ENCODE measurements around the gene AGBL4.
A peak's percentile ranks its signal among the peaks of the same experiment; 100 is the strongest.

The AGBL4 gene

DNA sequence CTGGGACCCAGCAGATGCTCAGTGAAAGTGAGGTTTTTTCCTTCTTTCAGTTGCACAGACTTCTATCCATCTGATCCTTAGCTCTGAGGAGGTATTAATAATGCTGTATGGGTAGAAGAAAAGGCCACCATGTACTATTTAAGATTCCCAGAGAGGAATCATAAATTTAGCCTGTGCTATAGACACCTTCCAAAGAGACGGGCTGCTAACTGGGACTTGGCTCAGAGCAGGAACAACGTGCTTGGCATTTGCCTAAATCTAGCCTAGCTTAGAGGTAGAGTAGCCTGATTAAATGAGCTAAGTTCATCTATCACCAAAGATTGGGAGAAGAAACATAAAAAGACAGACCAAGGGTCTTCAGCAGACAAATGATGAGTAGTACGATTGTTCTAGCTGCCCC, 1070.1 kb downstream of the AGBL4 start:
- no peak for ATAC-seq
- TF ChIP-seq ZFP30 (CRISPR knock-in tag; IDR thresholded peaks at IDR 0.05), result no peak
- TF ChIP-seq TCF4 (CRISPR knock-in tag; IDR thresholded peaks at IDR 0.05; ENCODE audit: borderline replicate concordance), result no peak
- TF ChIP-seq ISL1 (CRISPR knock-in tag; IDR thresholded peaks at IDR 0.05), result no peak
- no peak for TF ChIP-seq SNAI2 (CRISPR knock-in tag; IDR thresholded peaks at IDR 0.05)
- TF ChIP-seq TOX (CRISPR knock-in tag; IDR thresholded peaks at IDR 0.05; ENCODE audit: borderline replicate concordance), result no peak
- TF ChIP-seq, protein P1, sequence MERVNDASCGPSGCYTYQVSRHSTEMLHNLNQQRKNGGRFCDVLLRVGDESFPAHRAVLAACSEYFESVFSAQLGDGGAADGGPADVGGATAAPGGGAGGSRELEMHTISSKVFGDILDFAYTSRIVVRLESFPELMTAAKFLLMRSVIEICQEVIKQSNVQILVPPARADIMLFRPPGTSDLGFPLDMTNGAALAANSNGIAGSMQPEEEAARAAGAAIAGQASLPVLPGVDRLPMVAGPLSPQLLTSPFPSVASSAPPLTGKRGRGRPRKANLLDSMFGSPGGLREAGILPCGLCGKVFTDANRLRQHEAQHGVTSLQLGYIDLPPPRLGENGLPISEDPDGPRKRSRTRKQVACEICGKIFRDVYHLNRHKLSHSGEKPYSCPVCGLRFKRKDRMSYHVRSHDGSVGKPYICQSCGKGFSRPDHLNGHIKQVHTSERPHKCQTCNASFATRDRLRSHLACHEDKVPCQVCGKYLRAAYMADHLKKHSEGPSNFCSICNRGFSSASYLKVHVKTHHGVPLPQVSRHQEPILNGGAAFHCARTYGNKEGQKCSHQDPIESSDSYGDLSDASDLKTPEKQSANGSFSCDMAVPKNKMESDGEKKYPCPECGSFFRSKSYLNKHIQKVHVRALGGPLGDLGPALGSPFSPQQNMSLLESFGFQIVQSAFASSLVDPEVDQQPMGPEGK (CRISPR knock-in tag; IDR thresholded peaks at IDR 0.05; ENCODE audit: borderline replicate concordance), result no peak
- no peak for TF ChIP-seq ZNF70 (CRISPR knock-in tag; IDR thresholded peaks at IDR 0.05)
- TF ChIP-seq, protein P2, sequence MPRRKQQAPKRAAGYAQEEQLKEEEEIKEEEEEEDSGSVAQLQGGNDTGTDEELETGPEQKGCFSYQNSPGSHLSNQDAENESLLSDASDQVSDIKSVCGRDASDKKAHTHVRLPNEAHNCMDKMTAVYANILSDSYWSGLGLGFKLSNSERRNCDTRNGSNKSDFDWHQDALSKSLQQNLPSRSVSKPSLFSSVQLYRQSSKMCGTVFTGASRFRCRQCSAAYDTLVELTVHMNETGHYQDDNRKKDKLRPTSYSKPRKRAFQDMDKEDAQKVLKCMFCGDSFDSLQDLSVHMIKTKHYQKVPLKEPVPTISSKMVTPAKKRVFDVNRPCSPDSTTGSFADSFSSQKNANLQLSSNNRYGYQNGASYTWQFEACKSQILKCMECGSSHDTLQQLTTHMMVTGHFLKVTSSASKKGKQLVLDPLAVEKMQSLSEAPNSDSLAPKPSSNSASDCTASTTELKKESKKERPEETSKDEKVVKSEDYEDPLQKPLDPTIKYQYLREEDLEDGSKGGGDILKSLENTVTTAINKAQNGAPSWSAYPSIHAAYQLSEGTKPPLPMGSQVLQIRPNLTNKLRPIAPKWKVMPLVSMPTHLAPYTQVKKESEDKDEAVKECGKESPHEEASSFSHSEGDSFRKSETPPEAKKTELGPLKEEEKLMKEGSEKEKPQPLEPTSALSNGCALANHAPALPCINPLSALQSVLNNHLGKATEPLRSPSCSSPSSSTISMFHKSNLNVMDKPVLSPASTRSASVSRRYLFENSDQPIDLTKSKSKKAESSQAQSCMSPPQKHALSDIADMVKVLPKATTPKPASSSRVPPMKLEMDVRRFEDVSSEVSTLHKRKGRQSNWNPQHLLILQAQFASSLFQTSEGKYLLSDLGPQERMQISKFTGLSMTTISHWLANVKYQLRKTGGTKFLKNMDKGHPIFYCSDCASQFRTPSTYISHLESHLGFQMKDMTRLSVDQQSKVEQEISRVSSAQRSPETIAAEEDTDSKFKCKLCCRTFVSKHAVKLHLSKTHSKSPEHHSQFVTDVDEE (CRISPR knock-in tag; IDR thresholded peaks at IDR 0.05), result no peak
- TF ChIP-seq ZC3H10 (CRISPR knock-in tag; IDR thresholded peaks at IDR 0.05), result no peak
- no peak for TF ChIP-seq ARNTL (CRISPR knock-in tag; IDR thresholded peaks at IDR 0.05; ENCODE audit: borderline replicate concordance, low read depth)

DNA sequence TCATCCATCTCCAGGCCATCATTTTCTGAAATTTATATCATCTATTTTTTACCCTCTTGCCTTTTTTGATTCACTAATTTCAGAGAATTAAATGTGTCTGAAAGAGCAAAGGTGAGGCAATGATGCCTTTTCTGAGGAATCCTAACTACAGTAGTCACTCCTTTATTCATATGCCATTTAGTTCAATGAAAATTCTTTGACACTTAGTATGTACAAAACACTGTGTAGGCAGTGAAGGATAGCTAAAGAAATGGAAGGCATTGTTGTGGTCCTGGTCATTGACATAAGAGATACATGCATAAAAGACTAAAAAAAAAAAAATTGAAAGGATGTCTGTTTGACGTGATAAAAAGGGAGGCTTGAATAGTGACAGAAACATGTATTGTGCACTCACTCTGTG, 1075.2 kb downstream of the AGBL4 start:
- ATAC-seq, result peak; percentile 46

More for the DNA sequence above, 1075.2 kb downstream of the AGBL4 start:
- TF ChIP-seq, protein P3, sequence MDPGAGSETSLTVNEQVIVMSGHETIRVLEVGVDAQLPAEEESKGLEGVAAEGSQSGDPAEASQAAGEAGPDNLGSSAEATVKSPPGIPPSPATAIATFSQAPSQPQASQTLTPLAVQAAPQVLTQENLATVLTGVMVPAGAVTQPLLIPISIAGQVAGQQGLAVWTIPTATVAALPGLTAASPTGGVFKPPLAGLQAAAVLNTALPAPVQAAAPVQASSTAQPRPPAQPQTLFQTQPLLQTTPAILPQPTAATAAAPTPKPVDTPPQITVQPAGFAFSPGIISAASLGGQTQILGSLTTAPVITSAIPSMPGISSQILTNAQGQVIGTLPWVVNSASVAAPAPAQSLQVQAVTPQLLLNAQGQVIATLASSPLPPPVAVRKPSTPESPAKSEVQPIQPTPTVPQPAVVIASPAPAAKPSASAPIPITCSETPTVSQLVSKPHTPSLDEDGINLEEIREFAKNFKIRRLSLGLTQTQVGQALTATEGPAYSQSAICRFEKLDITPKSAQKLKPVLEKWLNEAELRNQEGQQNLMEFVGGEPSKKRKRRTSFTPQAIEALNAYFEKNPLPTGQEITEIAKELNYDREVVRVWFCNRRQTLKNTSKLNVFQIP (CRISPR knock-in tag; IDR thresholded peaks at IDR 0.05; ENCODE audit: borderline replicate concordance, low read depth), result no peak
- TF ChIP-seq ZNF565 (CRISPR knock-in tag; conservative IDR thresholded peaks at IDR 0.05; ENCODE audit: low read depth) (no peak), ESRRG (CRISPR knock-in tag; IDR thresholded peaks at IDR 0.05) (no peak), ZC3H10 (CRISPR knock-in tag; IDR thresholded peaks at IDR 0.05) (no peak), PPARA (CRISPR knock-in tag; IDR thresholded peaks at IDR 0.05; ENCODE audit: borderline replicate concordance) (no peak), ZNF8 (CRISPR knock-in tag; IDR thresholded peaks at IDR 0.05) (no peak), ZNF70 (CRISPR knock-in tag; IDR thresholded peaks at IDR 0.05) (no peak), CSDC2 (CRISPR knock-in tag; IDR thresholded peaks at IDR 0.05) (no peak), RARB (CRISPR knock-in tag; IDR thresholded peaks at IDR 0.05) (no peak), GLIS3 (CRISPR knock-in tag; IDR thresholded peaks at IDR 0.05) (no peak), ZFP30 (CRISPR knock-in tag; IDR thresholded peaks at IDR 0.05) (no peak), SNAI2 (CRISPR knock-in tag; IDR thresholded peaks at IDR 0.05) (no peak), BACH2 (CRISPR knock-in tag; IDR thresholded peaks at IDR 0.05; ENCODE audit: borderline replicate concordance) (no peak), OSR1 (CRISPR knock-in tag; IDR thresholded peaks at IDR 0.05) (no peak), ISL1 (CRISPR knock-in tag; IDR thresholded peaks at IDR 0.05) (no peak), TOX (CRISPR knock-in tag; IDR thresholded peaks at IDR 0.05; ENCODE audit: borderline replicate concordance) (no peak)
- TF ChIP-seq, protein P4, sequence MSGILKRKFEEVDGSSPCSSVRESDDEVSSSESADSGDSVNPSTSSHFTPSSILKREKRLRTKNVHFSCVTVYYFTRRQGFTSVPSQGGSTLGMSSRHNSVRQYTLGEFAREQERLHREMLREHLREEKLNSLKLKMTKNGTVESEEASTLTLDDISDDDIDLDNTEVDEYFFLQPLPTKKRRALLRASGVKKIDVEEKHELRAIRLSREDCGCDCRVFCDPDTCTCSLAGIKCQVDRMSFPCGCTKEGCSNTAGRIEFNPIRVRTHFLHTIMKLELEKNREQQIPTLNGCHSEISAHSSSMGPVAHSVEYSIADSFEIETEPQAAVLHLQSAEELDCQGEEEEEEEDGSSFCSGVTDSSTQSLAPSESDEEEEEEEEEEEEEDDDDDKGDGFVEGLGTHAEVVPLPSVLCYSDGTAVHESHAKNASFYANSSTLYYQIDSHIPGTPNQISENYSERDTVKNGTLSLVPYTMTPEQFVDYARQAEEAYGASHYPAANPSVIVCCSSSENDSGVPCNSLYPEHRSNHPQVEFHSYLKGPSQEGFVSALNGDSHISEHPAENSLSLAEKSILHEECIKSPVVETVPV (CRISPR knock-in tag; IDR thresholded peaks at IDR 0.05), result no peak
- TF ChIP-seq, protein P1 (CRISPR knock-in tag; IDR thresholded peaks at IDR 0.05; ENCODE audit: borderline replicate concordance), result no peak
- TF ChIP-seq, protein P5, sequence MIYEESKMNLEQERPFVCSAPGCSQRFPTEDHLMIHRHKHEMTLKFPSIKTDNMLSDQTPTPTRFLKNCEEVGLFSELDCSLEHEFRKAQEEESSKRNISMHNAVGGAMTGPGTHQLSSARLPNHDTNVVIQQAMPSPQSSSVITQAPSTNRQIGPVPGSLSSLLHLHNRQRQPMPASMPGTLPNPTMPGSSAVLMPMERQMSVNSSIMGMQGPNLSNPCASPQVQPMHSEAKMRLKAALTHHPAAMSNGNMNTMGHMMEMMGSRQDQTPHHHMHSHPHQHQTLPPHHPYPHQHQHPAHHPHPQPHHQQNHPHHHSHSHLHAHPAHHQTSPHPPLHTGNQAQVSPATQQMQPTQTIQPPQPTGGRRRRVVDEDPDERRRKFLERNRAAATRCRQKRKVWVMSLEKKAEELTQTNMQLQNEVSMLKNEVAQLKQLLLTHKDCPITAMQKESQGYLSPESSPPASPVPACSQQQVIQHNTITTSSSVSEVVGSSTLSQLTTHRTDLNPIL (CRISPR knock-in tag; IDR thresholded peaks at IDR 0.05; ENCODE audit: low read depth), result no peak
